Calu3 (cell line): ENCODE data around the gene MOB1B. TPM values are rescaled to one million over a fixed set of nuclear protein-coding genes. Genes with fewer than 3 reads are reported as not detected.

ENCODE experiments used
- BruUV-seq: library from RNA; stranded (reverse); fragments of 400-500 nt; replicated peaks from 2 replicates; lab custom pipeline; 2021; lab: Mats Ljungman, UMichigan
- CTCF ChIA-PET: fragments of 300-600 bp; sonication (Branson Sonifier 250); formaldehyde crosslinking; loops from one replicate; lab custom pipeline; 2022; ENCODE audit warnings: antibody characterized with exemption; lab: Charles Lee
- DNase-seq: peaks from one replicate; pipeline ENCODE4 v3.0.0; 2022
- H3K27ac Mint-ChIP-seq: one replicate; pipeline ENCODE4 v1.8.0; 2022; ENCODE audit warnings: mixed read lengths; ENCODE audit not compliant: unreplicated experiment
- H3K27me3 Mint-ChIP-seq: one replicate; pipeline ENCODE4 v1.8.0; 2022; ENCODE audit warnings: mixed read lengths; ENCODE audit not compliant: unreplicated experiment
- H3K36me3 Mint-ChIP-seq: one replicate; pipeline ENCODE4 v1.8.0; 2022; ENCODE audit warnings: mild to moderate bottlenecking, moderate library complexity, mixed read lengths; ENCODE audit not compliant: insufficient read depth, unreplicated experiment
- H3K4me1 Mint-ChIP-seq: one replicate; pipeline ENCODE4 v1.8.0; 2022; ENCODE audit warnings: mild to moderate bottlenecking, low read depth, mixed read lengths; ENCODE audit not compliant: unreplicated experiment
- H3K4me3 Mint-ChIP-seq: one replicate; pipeline ENCODE4 v1.8.0; 2022; ENCODE audit warnings: mild to moderate bottlenecking, low read depth, moderate library complexity, mixed read lengths; ENCODE audit not compliant: unreplicated experiment
- H3K9me3 Mint-ChIP-seq: one replicate; pipeline ENCODE4 v1.8.0; 2022; ENCODE audit warnings: low read depth, mixed read lengths; ENCODE audit not compliant: unreplicated experiment
- CTCF ChIP-seq: fragments of 200-600 bp; IDR thresholded peaks from one replicate; pipeline ENCODE4 v1.8.0; 2022; ENCODE audit warnings: antibody characterized with exemption; ENCODE audit not compliant: unreplicated experiment
- intact Hi-C: fragments of 100-400 bp; cut with micrococcal nuclease; formaldehyde crosslinking; loops from one replicate; pipeline ENCODE4 v1.10.0; 2022; ENCODE audit not compliant: unreplicated experiment
- total RNA-seq: library from RNA; stranded (reverse); gene quantifications from 2 replicates; pipeline ENCODE4 v1.2.3, GENCODE V29; 2022

MOB1B gene
- total RNA-seq, 1 experiment from 2014 or later = 13.3 TPM

GRCh38 chr4:70991596-70991995 is 89.4 kb downstream of the MOB1B start:
- CTCF ChIA-PET = no interaction called here
- peaks cover 19% of the 10 kb centered on the region for H3K4me1 Mint-ChIP-seq
- peaks cover 21% of the 10 kb centered on the region for H3K36me3 Mint-ChIP-seq
- no peaks in the 10 kb centered on the region for H3K27me3 Mint-ChIP-seq
- H3K27ac Mint-ChIP-seq = no peak overlapping the region
- no peak overlapping the region for H3K4me3 Mint-ChIP-seq
- intact Hi-C loops = no loop called here
- no TSS peak for BruUV-seq
- no peaks in the 10 kb centered on the region for H3K9me3 Mint-ChIP-seq
- no peak for TF ChIP-seq CTCF
- no peak for DNase-seq

- CTCF ChIA-PET = interaction anchor here (1.6 kb wide), 1 partner anchor 18 kb away, joined by 3 read pairs; no protein-coding TSS in a partner anchor
- DNase-seq = no peak
- Mint-ChIP-seq H3K27me3 (no peaks in the 10 kb centered on the region), H3K4me3 (peak overlapping the region; percentile 78), H3K4me1 (peaks cover 25% of the 10 kb centered on the region), H3K27ac (no peak overlapping the region), H3K9me3 (no peaks in the 10 kb centered on the region), H3K36me3 (peaks cover 21% of the 10 kb centered on the region)
- intact Hi-C loops = no loop called here
- no TSS peak for BruUV-seq
- no peak for TF ChIP-seq CTCF
These were observed 90.3 kb downstream of the MOB1B start for GRCh38 chr4:70992391-70992881.

- H3K4me1 Mint-ChIP-seq = peaks cover 28% of the 10 kb centered on the region
- H3K27ac Mint-ChIP-seq = peak within 1 kb of the TSS; percentile 71
- CTCF ChIA-PET = interaction anchor here (1.3 to 1.6 kb wide), 2 partner anchors 17 to 150 kb away, joined by 3 read pairs; no protein-coding TSS in a partner anchor
- intact Hi-C loops = no loop called here
- H3K36me3 Mint-ChIP-seq = peaks cover 21% of the 10 kb centered on the region
- peak within 1 kb of the TSS; percentile 78 for H3K4me3 Mint-ChIP-seq
- no peaks in the 10 kb centered on the region for H3K9me3 Mint-ChIP-seq
- TSS peak; percentile 86 for BruUV-seq
- no peak for TF ChIP-seq CTCF
- peak; percentile 85 for DNase-seq
- H3K27me3 Mint-ChIP-seq = no peaks in the 10 kb centered on the region
These were observed 91.3 kb downstream of the MOB1B start, which contains the start of gene DCK for GRCh38 chr4:70993181-70994068. DCK (plus strand) TSS chr4:70993649; CDS start chr4:70993836, 187 bp downstream.

GRCh38 chr4:70994069-70994366 is 91.8 kb downstream of the MOB1B start:
- H3K36me3 Mint-ChIP-seq = peaks cover 21% of the 10 kb centered on the region
- H3K9me3 Mint-ChIP-seq = no peaks in the 10 kb centered on the region
- TF ChIP-seq CTCF = no peak
- peak; percentile 7 for DNase-seq
- peak overlapping the region; percentile 68 for H3K27ac Mint-ChIP-seq
- peaks cover 28% of the 10 kb centered on the region for H3K4me1 Mint-ChIP-seq
- CTCF ChIA-PET = interaction anchor here (1.3 to 1.6 kb wide), 2 partner anchors 16 to 151 kb away, joined by 3 read pairs; no protein-coding TSS in a partner anchor
- H3K27me3 Mint-ChIP-seq = no peaks in the 10 kb centered on the region
- intact Hi-C loops = no loop called here
- peak overlapping the region; percentile 78 for H3K4me3 Mint-ChIP-seq
- no TSS peak for BruUV-seq
